ENCODE data around the gene HEXD.

DNA sequence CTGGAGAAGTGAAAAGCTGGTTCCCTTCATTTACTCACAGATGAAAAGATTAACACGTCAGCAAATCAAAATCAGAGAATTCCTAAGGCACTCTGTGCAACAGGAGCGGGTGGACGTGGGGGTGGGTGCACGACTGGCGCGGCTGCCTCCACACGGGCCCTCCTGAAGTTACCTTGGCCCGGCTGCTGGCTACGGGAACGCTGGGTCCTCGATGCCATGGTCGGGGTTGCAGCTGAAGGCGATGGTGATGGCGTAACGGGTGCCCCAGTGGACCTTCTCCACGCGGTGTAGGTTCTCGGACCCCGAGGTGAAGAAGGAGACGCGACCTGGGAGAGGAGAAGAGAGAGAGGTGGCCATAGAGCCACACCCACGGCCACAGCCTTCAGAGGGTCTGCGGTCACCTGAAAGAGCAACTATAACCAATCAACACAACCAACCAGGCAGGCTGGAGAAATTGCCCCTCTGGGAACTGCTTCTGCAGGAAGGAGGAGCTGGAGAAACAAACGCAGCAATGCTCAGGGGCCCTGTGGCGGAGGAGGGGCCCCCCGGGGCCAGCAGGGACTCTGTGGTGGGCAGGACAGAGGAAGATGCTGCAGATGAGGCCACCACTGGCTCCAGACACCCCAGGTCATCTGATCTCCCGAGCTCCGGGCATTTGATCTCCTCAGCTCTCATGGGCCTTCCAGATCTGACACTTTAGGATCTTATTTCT lies 25.8 kb upstream of the HEXD start:
- TF ChIP-seq, protein P1, sequence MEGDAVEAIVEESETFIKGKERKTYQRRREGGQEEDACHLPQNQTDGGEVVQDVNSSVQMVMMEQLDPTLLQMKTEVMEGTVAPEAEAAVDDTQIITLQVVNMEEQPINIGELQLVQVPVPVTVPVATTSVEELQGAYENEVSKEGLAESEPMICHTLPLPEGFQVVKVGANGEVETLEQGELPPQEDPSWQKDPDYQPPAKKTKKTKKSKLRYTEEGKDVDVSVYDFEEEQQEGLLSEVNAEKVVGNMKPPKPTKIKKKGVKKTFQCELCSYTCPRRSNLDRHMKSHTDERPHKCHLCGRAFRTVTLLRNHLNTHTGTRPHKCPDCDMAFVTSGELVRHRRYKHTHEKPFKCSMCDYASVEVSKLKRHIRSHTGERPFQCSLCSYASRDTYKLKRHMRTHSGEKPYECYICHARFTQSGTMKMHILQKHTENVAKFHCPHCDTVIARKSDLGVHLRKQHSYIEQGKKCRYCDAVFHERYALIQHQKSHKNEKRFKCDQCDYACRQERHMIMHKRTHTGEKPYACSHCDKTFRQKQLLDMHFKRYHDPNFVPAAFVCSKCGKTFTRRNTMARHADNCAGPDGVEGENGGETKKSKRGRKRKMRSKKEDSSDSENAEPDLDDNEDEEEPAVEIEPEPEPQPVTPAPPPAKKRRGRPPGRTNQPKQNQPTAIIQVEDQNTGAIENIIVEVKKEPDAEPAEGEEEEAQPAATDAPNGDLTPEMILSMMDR (IDR thresholded peaks at IDR 0.05; ENCODE audit: low read length), result no peak
- TF ChIP-seq EZH2 (optimal IDR thresholded peaks at IDR 0.05; ENCODE audit: low read depth, low read length), result no peak
